ENCODE measurements around the gene ARMCX4. TPM values are rescaled to one million over a fixed set of nuclear protein-coding genes. Genes with fewer than 3 reads are reported as not detected.
"Not testable (repeated sequence)": the region's sequence is repeated elsewhere in the genome, so short reads cannot be mapped to it uniquely, and the experiment has no call there.

ARMCX4 gene
- polyA plus RNA-seq (2013, experiment 1 of 2; ENCODE audit: insufficient read length), result 7.1 TPM
- polyA plus RNA-seq (2013, experiment 2 of 2; ENCODE audit: insufficient read length), result 6.6 TPM

- DNase-seq, result peak; percentile 55
These were observed at the start of gene ARMCX4 for GRCh38 chrX:101485212-101485949. ARMCX4 (plus strand) TSS chrX:101485456; CDS start chrX:101488590, 3,134 bp downstream.

- no peak for DNase-seq
These were observed 43.2 kb upstream of the ARMCX4 start for GRCh38 chrX:101442085-101442484.

- no peak for DNase-seq
These were observed 36.0 kb upstream of the ARMCX4 start for GRCh38 chrX:101449279-101449678.

GRCh38 chrX:101450085-101450484, 35.2 kb upstream of the ARMCX4 start:
- no peak for DNase-seq

- DNase-seq, result peak; percentile 37
These were observed 34.3 kb upstream of the ARMCX4 start for GRCh38 chrX:101450961-101451360.

GRCh38 chrX:101452056-101452455, 33.2 kb upstream of the ARMCX4 start:
- no peak for DNase-seq

GRCh38 chrX:101460669-101461068, 24.6 kb upstream of the ARMCX4 start:
- no peak for DNase-seq

GRCh38 chrX:101462892-101463291, 22.4 kb upstream of the ARMCX4 start:
- peak; percentile 18 for DNase-seq

- peak; percentile 58 for DNase-seq
These were observed 6.9 kb upstream of the ARMCX4 start for GRCh38 chrX:101478366-101478765.

GRCh38 chrX:101482296-101482695, 3.0 kb upstream of the ARMCX4 start:
- DNase-seq, result peak; percentile 21

GRCh38 chrX:101483705-101484104, 1.6 kb upstream of the ARMCX4 start:
- peak; percentile 1 for DNase-seq

- no peak for DNase-seq
These were observed 1.1 kb upstream of the ARMCX4 start for GRCh38 chrX:101484135-101484534.

- no peak for DNase-seq
These were observed 3.5 kb downstream of the ARMCX4 start for GRCh38 chrX:101488796-101489195.

GRCh38 chrX:101491943-101492342, 6.7 kb downstream of the ARMCX4 start:
- DNase-seq, result no peak

- no peak for DNase-seq
These were observed 8.0 kb downstream of the ARMCX4 start for GRCh38 chrX:101493225-101493624.

- not testable (repeated sequence) for DNase-seq
These were observed 17.7 kb downstream of the ARMCX4 start for GRCh38 chrX:101502929-101503328.

- DNase-seq, result no peak
These were observed 22.1 kb downstream of the ARMCX4 start for GRCh38 chrX:101507372-101507771.

GRCh38 chrX:101507986-101508385, 22.7 kb downstream of the ARMCX4 start:
- DNase-seq, result no peak

GRCh38 chrX:101530944-101531343, 45.7 kb downstream of the ARMCX4 start:
- DNase-seq, result no peak

Measured in fibroblast of skin of back (primary cell).